GM12878 (cell line): Measurements from ENCODE around the gene SYCP2. TPM values are rescaled to one million over a fixed set of nuclear protein-coding genes. Genes with fewer than 3 reads are reported as not detected.

Source experiments
- ATAC-seq: fragments of 200-7000 bp; cut with Tn5 transposase; 3 replicates; pipeline ENCODE4 v1.9.1; 2020; ENCODE audit warnings: mild to moderate bottlenecking, moderate library complexity
- BruUV-seq: library from RNA; stranded (reverse); fragments of 400-500 nt; replicated peaks from 2 replicates; lab custom pipeline; 2021; lab: Mats Ljungman, UMichigan
- CTCF ChIA-PET: fragments of 300-600 bp; sonication (Branson Sonifier 250); formaldehyde crosslinking; extraction: SDS; loops from one replicate; lab custom pipeline; 2021; ENCODE audit warnings: inconsistent platforms; lab: Yijun Ruan, JAX
- POLR2A ChIA-PET: fragments of 350-600 bp; formaldehyde crosslinking; extraction: SDS; loops from one replicate; lab custom pipeline; 2021; ENCODE audit warnings: inconsistent platforms; lab: Charles Lee
- RAD21 ChIA-PET: fragments of 300-600 bp; sonication (Branson Sonifier 250); formaldehyde crosslinking; loops from one replicate; lab custom pipeline; 2023; ENCODE audit warnings: antibody characterized with exemption; ENCODE audit not compliant: unreplicated experiment; lab: Charles Lee
- SMC1A ChIA-PET: fragments of 300-600 bp; sonication (Branson Sonifier 250); formaldehyde crosslinking; loops from one replicate; lab custom pipeline; 2023; ENCODE audit not compliant: unreplicated experiment, uncharacterized antibody; lab: Charles Lee
- DNase-seq: peaks from one replicate; pipeline ENCODE4 v3.0.0-alpha.2; 2011; ENCODE audit warnings: low read depth, low spot score
- FAIRE-seq: peaks from 3 replicates; lab custom pipeline; 2011; peaks lifted over from hg19 to GRCh38; lab: Jason Lieb, UNC
- H2AFZ ChIP-seq: 2 replicates; pipeline ENCODE4 v1.6.0; 2011; ENCODE audit warnings: low read depth, low read length, control low read depth; ENCODE audit not compliant: control insufficient read depth
- H3K27ac ChIP-seq: 2 replicates; pipeline ENCODE4 v1.5.1; 2011; ENCODE audit warnings: control low read depth; ENCODE audit not compliant: control insufficient read depth, insufficient read depth
- H3K27me3 ChIP-seq, 2 experiments: replicated peaks in 1 of 2; 2 replicates each; pipeline versions ENCODE4 v1.6.0 to v1.6.1; 2011; ENCODE audit warnings: low read length in 1 of 2; ENCODE audit not compliant: control insufficient read depth in 2 of 2, insufficient read depth in 2 of 2
- H3K36me3 ChIP-seq, 2 experiments: 2 replicates each; pipeline ENCODE4 v1.5.1; 2011; ENCODE audit warnings: low read length in 1 of 2; ENCODE audit not compliant: control insufficient read depth in 2 of 2, insufficient read depth in 2 of 2
- H3K4me1 ChIP-seq: 2 replicates; pipeline ENCODE4 v1.6.1; 2011; ENCODE audit warnings: mild to moderate bottlenecking, low read length, moderate library complexity, mixed read lengths; ENCODE audit not compliant: control insufficient read depth, insufficient read depth
- H3K4me2 ChIP-seq: 2 replicates; pipeline ENCODE4 v1.6.0; 2011; ENCODE audit warnings: control low read depth; ENCODE audit not compliant: control insufficient read depth, insufficient read depth
- H3K4me3 ChIP-seq: fragments of 200-600 bp; sonication (generic); 2 replicates; pipeline ENCODE4 v1.5.1; 2016
- H3K79me2 ChIP-seq: 2 replicates; pipeline ENCODE4 v1.6.0; 2011; ENCODE audit warnings: low read length; ENCODE audit not compliant: control insufficient read depth, insufficient read depth
- H3K9ac ChIP-seq: 2 replicates; pipeline ENCODE4 v1.8.0; 2011; ENCODE audit warnings: low read length, control low read depth, mixed read lengths; ENCODE audit not compliant: control insufficient read depth, insufficient read depth
- H3K9me3 ChIP-seq: replicated peaks from 3 replicates; pipeline ENCODE4 v1.5.1; 2011; ENCODE audit warnings: mild to moderate bottlenecking, low read length; ENCODE audit not compliant: control insufficient read depth, insufficient read depth
- H4K20me1 ChIP-seq: 2 replicates; pipeline ENCODE4 v1.6.0; 2011; ENCODE audit not compliant: control insufficient read depth, insufficient read depth
- CBFB ChIP-seq: IDR thresholded peaks from 2 replicates; pipeline ENCODE4 v1.6.1; 2016; ENCODE audit warnings: antibody characterized with exemption, low read depth
- MEF2A ChIP-seq: IDR thresholded peaks from 2 replicates; pipeline ENCODE4 v1.6.1; 2011; ENCODE audit warnings: low read depth, mild to moderate bottlenecking, low read length, moderate library complexity; ENCODE audit not compliant: insufficient read depth
- NFIC ChIP-seq: IDR thresholded peaks from 2 replicates; pipeline ENCODE4 v1.6.1; 2012; ENCODE audit warnings: low read depth, mild to moderate bottlenecking, inconsistent platforms, low read length, moderate library complexity
- NFYA ChIP-seq: IDR thresholded peaks from 2 replicates; pipeline ENCODE4 v1.6.1; 2011; ENCODE audit warnings: low read depth, mild to moderate bottlenecking, low read length, improper control_type of control experiment, borderline replicate concordance
- RAD51 ChIP-seq: fragments of 450-650 bp; IDR thresholded peaks from 2 replicates; pipeline ENCODE4 v1.6.1; 2016; ENCODE audit warnings: moderate library complexity, mild to moderate bottlenecking, inconsistent platforms
- SUZ12 ChIP-seq: fragments of 200-600 bp; sonication (generic); IDR thresholded peaks from one replicate; pipeline ENCODE4 v1.6.1; 2018; ENCODE audit warnings: antibody characterized with exemption, mild to moderate bottlenecking; ENCODE audit not compliant: unreplicated experiment
- ZNF622 ChIP-seq: fragments of 450-650 bp; IDR thresholded peaks from 2 replicates; pipeline ENCODE4 v1.6.1; 2017; ENCODE audit warnings: mild to moderate bottlenecking, inconsistent platforms
- WGBS: methylation state at CpG from one replicate; pipeline ENCODE4 v1.1.6; 2016; ENCODE audit warnings: low lambda C conversion rate; ENCODE audit not compliant: insufficient replicate concordance, insufficient coverage; ENCODE audit errors: missing lambda C conversion rate; 5-methylcytosine and 5-hydroxymethylcytosine counted together
- in situ Hi-C: fragments of 300-500 bp; cut with MboI; formaldehyde crosslinking; loops from 9 replicates; pipeline ENCODE4 v1.14.3; 2018; ENCODE audit warnings: mixed read lengths
- intact Hi-C: fragments of 100-400 bp; cut with micrococcal nuclease; formaldehyde crosslinking; loops from one replicate; pipeline ENCODE4 v1.14.2; 2022; ENCODE audit not compliant: unreplicated experiment
- polyA plus RNA-seq, 11 experiments: library from polyadenylated mRNA; depleted of rRNA in 4 of 11; unstranded in 6 of 11; stranded (reverse) in 5 of 11; fragments of >200 nt; fragmentation: Nextera tagmentation in 4 of 11; fragmentation: Illumina TruSeq in 1 of 11; extraction: Ambion mirVana in 4 of 11; extraction: Trizol in 1 of 11; gene quantifications; 1 replicate in 1 of 11; 2 replicates in 10 of 11; pipeline versions ENCODE4 v1.2.1 to v1.2.3, GENCODE V29; 2011 to 2016; ENCODE audit warnings: inconsistent platforms in 2 of 11, missing spikeins in 2 of 11, low read depth in 1 of 11
- total RNA-seq, 4 experiments: library from RNA; depleted of rRNA in 3 of 4; stranded (reverse); fragments of >200 nt in 3 of 4; fragmentation: Illumina TruSeq in 1 of 4; extraction: Trizol in 1 of 4; gene quantifications; 2 replicates each; pipeline versions ENCODE4 v1.2.1 to v1.2.3, GENCODE V29; 2013 to 2021
- TF ChIP-seq, protein P1 (sequence below): fragments of 450-650 bp; IDR thresholded peaks from 2 replicates; pipeline ENCODE4 v1.6.1; 2017; ENCODE audit warnings: mild to moderate bottlenecking, moderate library complexity
- TF ChIP-seq, protein P2 (sequence below): IDR thresholded peaks from 2 replicates; pipeline ENCODE4 v1.6.1; 2011; ENCODE audit warnings: mild to moderate bottlenecking, low read depth, low read length, moderate library complexity; ENCODE audit not compliant: insufficient replicate concordance

The SYCP2 gene
- total and polyA plus RNA-seq, 10 of the 15 experiments (the other 5 are each of a cell fraction or from before 2014, with no cell fraction given), result 0.01 to 0.18 (median 0.09) TPM; not detected in 2

DNA sequence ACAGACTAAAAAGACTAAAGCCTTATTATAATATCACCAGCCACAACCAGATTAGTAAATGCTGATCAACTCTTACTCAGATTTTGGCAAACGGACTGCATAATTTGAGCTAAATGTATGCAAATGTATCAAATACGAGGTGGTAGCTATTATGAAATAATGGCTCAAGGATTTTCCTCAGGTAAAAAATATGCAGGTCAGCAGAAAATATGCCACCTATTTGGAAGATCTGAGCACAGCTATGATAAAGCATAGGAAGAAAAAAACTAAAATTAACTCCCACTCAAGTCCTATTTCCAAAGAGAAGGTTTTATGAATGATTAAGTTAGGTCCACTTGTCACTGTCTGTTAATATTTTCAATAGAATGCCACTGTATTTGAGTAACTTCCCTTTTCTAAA is 22.4 kb downstream of the SYCP2 start:
- Histone ChIP-seq H3K4me2 (no peak overlapping the region), H3K4me1 (no peaks in the 10 kb centered on the region), H3K36me3 (no peaks in the 10 kb centered on the region), H3K9ac (no peak overlapping the region), H2AFZ (no peak overlapping the region), H3K27me3 (no peaks in the 10 kb centered on the region), H3K27ac (no peak overlapping the region), H3K9me3 (no peaks in the 10 kb centered on the region; the same call in 2 of the 3 replicates), H4K20me1 (no peaks in the 10 kb centered on the region), H3K79me2 (no peaks in the 10 kb centered on the region), H3K4me3 (no peak overlapping the region)
- no peak for DNase-seq
- intact Hi-C loops, result no loop called here
- POLR2A ChIA-PET, result no interaction called here
- RAD21 ChIA-PET, result no interaction called here
- FAIRE-seq, result no peak
- CTCF ChIA-PET, result interaction anchor here (1.1 to 1.9 kb wide), 4 partner anchors 17 to 146 kb away, joined by 3 to 7 read pairs (median 4); no protein-coding TSS in a partner anchor
- WGBS, result 54% methylated on average over 2 of the region's 2 CpGs
- SMC1A ChIA-PET, result interaction anchor here (1.0 to 1.3 kb wide), 3 partner anchors 15 to 30 kb away, joined by 3 read pairs; no protein-coding TSS in a partner anchor
- in situ Hi-C loops, result no loop called here
- TF ChIP-seq, protein P1, sequence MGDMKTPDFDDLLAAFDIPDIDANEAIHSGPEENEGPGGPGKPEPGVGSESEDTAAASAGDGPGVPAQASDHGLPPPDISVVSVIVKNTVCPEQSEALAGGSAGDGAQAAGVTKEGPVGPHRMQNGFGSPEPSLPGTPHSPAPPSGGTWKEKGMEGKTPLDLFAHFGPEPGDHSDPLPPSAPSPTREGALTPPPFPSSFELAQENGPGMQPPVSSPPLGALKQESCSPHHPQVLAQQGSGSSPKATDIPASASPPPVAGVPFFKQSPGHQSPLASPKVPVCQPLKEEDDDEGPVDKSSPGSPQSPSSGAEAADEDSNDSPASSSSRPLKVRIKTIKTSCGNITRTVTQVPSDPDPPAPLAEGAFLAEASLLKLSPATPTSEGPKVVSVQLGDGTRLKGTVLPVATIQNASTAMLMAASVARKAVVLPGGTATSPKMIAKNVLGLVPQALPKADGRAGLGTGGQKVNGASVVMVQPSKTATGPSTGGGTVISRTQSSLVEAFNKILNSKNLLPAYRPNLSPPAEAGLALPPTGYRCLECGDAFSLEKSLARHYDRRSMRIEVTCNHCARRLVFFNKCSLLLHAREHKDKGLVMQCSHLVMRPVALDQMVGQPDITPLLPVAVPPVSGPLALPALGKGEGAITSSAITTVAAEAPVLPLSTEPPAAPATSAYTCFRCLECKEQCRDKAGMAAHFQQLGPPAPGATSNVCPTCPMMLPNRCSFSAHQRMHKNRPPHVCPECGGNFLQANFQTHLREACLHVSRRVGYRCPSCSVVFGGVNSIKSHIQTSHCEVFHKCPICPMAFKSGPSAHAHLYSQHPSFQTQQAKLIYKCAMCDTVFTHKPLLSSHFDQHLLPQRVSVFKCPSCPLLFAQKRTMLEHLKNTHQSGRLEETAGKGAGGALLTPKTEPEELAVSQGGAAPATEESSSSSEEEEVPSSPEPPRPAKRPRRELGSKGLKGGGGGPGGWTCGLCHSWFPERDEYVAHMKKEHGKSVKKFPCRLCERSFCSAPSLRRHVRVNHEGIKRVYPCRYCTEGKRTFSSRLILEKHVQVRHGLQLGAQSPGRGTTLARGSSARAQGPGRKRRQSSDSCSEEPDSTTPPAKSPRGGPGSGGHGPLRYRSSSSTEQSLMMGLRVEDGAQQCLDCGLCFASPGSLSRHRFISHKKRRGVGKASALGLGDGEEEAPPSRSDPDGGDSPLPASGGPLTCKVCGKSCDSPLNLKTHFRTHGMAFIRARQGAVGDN, result no peak
- TF ChIP-seq RAD51 (no peak), ZNF622 (no peak), NFIC (no peak), NFYA (no peak), MEF2A (no peak), SUZ12 (no peak), CBFB (no peak)
- TF ChIP-seq, protein P2, sequence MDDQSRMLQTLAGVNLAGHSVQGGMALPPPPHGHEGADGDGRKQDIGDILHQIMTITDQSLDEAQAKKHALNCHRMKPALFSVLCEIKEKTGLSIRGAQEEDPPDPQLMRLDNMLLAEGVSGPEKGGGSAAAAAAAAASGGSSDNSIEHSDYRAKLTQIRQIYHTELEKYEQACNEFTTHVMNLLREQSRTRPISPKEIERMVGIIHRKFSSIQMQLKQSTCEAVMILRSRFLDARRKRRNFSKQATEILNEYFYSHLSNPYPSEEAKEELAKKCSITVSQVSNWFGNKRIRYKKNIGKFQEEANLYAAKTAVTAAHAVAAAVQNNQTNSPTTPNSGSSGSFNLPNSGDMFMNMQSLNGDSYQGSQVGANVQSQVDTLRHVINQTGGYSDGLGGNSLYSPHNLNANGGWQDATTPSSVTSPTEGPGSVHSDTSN, result no peak
- BruUV-seq, result no TSS peak
- no peak for ATAC-seq
